GM12801 (cell line): ENCODE results near the gene CYP26A1.

Experiments
- TF ChIP-seq, protein P1 (sequence below): IDR thresholded peaks from one replicate; pipeline ENCODE4 v1.5.1; 2011; ENCODE audit warnings: control low read depth; ENCODE audit not compliant: insufficient read length; ENCODE audit errors: extremely low read depth

The CYP26A1 gene

GRCh38 chr10:93099670-93100069 is 26.0 kb downstream of the CYP26A1 start:
- TF ChIP-seq, protein P1, sequence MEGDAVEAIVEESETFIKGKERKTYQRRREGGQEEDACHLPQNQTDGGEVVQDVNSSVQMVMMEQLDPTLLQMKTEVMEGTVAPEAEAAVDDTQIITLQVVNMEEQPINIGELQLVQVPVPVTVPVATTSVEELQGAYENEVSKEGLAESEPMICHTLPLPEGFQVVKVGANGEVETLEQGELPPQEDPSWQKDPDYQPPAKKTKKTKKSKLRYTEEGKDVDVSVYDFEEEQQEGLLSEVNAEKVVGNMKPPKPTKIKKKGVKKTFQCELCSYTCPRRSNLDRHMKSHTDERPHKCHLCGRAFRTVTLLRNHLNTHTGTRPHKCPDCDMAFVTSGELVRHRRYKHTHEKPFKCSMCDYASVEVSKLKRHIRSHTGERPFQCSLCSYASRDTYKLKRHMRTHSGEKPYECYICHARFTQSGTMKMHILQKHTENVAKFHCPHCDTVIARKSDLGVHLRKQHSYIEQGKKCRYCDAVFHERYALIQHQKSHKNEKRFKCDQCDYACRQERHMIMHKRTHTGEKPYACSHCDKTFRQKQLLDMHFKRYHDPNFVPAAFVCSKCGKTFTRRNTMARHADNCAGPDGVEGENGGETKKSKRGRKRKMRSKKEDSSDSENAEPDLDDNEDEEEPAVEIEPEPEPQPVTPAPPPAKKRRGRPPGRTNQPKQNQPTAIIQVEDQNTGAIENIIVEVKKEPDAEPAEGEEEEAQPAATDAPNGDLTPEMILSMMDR: no peak

- TF ChIP-seq, protein P1: no peak
Measured at GRCh38 chr10:93103953-93104352, 30.3 kb downstream of the CYP26A1 start.

- TF ChIP-seq, protein P1: no peak
Measured at GRCh38 chr10:93106631-93107072, 33.0 kb downstream of the CYP26A1 start.

- TF ChIP-seq, protein P1: no peak
Measured at GRCh38 chr10:93110472-93111146, 36.9 kb downstream of the CYP26A1 start.

GRCh38 chr10:93113042-93113441 is 39.3 kb downstream of the CYP26A1 start:
- TF ChIP-seq, protein P1: no peak

- TF ChIP-seq, protein P1: no peak
Measured at GRCh38 chr10:93115661-93116383, 42.1 kb downstream of the CYP26A1 start.

DNA sequence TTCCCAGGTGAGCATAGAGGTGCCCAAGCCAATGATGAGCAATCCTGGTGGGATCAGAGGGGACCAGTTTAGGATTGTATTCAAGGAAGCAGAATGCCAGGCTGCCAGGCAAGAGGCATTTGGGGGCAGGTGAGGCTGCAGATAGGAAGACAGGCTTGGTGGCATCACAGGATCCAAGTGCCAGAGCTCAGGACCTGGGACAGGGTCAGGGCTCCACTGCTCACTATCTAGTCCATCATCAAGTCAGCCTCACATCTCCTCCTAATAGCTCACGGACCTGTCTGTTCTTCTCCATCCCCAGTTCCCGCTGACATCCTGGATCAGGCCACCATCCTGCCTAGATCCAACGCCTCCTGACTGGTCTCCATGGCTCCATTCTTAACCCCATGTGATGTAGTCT is 47.6 kb downstream of the CYP26A1 start:
- TF ChIP-seq, protein P1: no peak
